Endothelial cell of hepatic sinusoid (primary cell): Measurements from ENCODE around the gene ELOB.

Source experiments
- in situ Hi-C: cut with HindIII; loops from 2 replicates; pipeline ENCODE4 v1.10.0; 2017; ENCODE audit warnings: low sequenced_read_pairs

The ELOB gene

GRCh38 chr16:2784358-2785100 is 7.4 kb upstream of the ELOB start:
- in situ Hi-C loops = no loop called here

DNA sequence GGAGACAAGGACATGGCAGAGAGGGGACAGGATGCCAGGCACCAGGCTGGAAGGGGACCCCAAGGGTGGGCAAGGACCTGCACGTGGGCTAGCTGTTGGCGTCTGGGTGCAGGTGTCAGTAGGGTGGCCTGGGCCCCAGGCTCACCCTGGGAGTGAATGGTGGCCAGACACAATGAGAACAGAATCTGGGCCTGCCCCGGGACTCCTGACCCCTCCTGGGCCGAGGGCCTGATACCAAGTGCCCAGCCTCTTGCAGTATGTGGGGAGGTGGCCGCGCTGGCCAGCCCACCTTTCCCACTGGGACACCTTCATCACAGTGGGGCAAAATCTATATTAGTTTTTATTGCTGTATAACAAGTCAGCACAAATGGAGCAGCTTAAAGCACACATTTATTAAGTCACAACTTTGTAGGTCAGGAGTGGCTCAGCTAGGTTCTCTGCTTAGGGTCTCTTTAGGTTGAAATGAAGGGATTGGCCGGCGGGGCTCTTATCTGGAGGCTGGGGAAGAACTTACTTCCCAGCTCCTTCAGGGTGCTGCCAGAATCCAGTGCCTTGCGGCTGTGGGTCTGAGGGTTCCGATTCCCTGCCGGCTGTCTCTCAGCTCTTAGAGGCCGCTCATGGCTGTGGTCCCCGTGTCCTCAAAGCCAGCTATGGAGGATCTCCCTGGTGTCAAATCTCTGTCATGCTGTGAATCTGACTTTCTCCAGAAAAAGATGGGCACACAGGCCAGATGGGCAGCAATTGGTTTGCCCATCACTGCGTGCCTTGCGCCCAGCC is 6.7 kb upstream of the ELOB start:
- in situ Hi-C loops = no loop called here

DNA sequence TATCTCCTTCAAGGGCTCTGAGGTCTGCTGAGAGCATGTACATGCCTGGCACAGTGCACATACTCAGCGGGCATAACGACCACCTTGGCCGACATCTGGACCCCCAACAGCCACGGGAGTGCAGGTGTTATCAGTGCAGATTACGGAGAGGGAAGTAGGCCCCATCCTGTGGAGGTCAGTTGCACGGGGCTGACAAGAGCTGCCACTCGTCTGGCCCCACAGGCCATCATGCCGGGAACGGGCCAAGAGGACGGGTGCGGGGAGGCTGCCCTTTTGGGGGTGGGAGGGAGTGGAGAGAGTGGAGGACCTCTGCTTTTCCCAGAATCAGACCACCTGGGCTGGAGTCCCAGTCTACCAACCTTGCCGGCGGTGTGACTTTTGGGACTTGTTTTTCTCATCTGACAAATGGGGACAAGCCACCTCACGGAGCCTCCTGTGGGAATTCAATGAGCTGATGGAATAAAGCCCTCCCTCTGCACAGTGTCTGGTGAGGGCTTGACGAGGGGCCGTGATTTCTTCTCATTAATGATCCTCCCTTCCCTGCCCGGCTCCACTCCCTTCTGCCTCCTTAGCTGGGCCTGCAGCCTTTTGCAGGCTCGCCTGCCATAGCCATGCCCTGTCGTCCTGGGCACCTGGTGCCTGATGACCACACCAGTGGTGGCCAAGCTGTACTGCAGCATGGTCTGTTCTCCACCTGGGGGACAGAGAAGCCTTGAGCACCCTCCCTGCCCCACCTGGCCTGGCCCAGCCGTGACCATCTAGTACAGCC is 5.7 kb upstream of the ELOB start:
- in situ Hi-C loops = no loop called here

- in situ Hi-C loops = no loop called here
These were observed 3.2 kb upstream of the ELOB start for GRCh38 chr16:2779978-2780898.

GRCh38 chr16:2779151-2779920 is 2.3 kb upstream of the ELOB start:
- in situ Hi-C loops = no loop called here

DNA sequence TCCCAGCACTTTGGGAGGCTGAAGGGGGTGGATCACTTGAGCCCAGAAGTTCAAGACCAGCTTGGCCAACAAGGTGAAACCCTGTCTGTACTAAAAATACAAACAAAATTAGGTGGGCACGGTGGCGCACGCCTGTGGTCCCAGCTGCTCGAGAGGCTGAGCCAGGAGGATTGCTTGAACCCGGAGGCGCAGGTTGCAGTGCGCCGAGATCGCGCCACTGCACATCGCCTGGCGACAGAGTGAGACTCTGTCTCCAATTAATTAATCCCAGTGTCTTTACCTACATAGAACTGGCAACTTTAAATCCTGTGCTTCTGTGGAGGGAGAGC is 1.5 kb upstream of the ELOB start:
- in situ Hi-C loops = no loop called here

DNA sequence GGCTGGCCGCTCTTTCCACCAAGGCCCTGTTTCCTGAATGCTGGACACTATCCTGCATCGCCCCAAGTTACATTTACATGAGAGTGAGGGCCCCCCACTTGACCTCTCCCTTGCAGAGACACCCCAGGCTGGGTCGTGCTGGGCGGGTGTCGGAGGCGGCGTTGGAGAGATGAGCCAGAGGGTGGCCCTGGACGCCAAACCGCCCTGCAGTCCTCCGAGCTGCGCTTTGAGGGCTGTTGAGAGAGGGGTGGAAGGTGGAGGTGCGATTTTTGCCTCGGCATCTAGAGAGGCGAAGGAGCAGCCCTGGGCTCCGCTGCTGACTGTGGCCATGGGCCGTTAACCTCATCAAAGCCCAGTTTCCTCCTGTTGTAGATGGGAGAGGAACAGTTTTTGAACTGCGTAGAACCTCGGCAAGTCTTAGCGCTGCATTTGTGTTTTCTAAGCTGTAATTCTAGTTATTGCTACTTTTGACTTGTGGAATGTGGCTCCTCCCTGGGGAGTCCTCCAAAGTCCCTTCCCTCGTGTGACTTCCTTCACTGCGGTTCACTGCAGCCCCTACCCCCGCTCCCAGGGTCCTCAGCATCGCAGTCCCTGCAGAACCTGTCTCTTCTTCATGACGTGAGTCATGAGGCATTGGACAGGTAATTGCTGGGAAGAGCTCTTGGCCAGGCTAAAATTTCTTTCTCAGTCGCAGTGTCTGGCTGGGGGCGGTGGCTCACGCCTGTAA is 986 bp upstream of the ELOB start:
- in situ Hi-C loops = no loop called here

DNA sequence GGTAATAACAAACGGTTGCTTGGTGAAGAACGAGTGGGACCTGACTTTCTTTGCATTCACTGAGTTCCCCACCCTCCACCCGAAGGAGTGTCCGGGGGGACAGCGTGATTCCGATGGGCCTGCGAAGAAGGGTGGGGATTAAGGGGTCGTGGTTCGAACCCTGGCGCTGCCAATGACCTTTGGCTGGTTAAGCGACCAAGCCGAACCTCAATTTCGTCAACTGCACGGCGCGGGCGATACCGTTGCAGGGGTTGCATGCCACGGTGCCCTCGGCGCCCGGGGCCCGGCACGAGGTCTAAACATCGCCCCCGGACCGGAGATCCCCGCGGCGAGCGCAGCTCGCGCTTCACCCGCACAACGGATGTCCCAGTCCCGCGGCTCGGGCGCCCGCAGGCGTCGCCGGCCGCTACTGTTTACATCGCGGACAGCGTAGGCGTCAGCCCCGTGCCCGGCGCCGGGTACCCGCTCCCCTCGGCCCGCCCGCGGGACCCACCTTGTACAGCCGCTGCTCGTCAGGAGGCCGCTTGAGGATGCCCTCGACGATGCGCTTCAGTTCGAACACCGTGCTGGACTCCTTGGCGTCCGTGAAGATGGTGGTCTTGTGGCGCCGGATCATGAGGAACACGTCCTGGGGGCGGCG is 460 bp downstream of the ELOB start:
- in situ Hi-C loops = no loop called here

DNA sequence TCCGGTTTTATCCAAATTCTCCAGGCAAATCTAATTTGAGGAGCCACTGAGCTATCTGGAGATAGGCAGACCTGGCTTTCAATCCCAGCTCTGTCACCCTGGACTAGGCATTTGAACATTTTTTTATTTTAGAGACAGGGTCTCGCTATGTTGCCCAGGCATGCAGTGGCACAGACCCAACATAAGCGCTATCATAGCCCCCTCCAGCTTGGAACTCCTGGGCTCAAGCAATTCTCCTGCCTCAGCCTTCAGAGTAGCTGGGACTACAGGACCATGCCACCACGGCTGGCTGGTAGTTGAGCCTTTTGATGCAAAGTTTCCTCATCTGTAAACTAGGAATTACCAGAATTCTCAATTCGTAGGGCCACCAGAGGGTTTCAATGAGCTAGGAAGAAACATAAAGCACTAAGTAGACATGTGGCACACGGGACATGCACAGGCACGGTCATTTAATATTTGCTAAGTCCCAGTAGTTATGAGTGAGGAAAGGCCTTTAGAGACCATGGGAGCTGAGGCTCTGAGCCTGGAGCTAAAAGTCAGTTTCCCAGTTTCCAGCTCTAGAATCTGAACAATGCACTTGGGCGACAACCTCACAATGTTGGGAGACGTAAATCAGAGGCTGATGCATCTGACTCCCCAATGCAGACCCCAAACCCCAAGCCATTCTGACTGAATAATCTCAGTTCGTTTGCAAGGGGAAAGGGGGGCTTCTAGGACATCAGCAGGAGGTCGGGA is 1.1 kb downstream of the ELOB start:
- in situ Hi-C loops = no loop called here

GRCh38 chr16:2775131-2775716 is 1.9 kb downstream of the ELOB start:
- in situ Hi-C loops = no loop called here

- in situ Hi-C loops = loop anchor here (5.0 kb wide), 3 partner anchors 82 to 148 kb away; no protein-coding TSS in a partner anchor
These were observed 2.8 kb downstream of the ELOB start for GRCh38 chr16:2774161-2774891.

DNA sequence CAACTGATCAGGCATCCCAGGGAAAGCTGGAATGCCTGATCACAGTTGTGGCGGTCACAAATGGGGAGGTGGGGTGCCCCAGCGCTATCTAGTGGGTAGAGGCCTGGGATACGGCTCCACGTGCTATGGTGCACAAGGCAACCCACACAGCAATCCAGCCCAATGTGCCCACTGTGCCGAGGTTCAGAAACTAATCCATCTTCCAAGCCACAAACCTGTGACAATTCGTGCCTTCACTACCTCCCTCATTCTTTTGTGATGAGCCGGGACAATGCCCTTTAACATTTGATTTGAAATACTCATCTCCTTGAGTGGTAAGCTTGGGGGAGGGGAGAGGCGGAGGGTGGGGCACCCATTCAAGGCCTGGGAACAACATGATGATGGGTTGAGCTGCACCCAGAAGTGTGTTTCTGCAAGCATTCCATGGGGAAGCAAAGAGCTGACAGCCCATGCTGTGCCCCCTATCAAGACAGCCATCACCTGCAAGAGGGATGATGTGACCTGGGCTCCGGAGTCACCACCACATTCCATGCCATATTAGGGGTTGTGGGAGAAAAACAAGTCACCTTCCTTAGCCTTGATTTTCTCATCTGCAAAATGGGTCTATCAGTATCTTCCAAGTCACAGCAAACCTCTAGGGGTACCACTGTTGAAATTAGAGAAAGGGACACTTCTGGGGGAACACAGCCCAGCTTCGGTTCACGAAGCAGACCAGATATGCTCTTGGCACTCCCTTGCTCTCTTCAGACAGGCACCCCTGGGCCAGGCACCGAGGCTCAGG is 3.7 kb downstream of the ELOB start:
- in situ Hi-C loops = loop anchor here (5.0 kb wide), 3 partner anchors 81 to 149 kb away; no protein-coding TSS in a partner anchor

GRCh38 chr16:2771496-2772402 is 5.3 kb downstream of the ELOB start:
- in situ Hi-C loops = loop anchor here (5.0 kb wide), 3 partner anchors 79 to 151 kb away; no protein-coding TSS in a partner anchor

GRCh38 chr16:2770057-2770951 is 6.8 kb downstream of the ELOB start:
- in situ Hi-C loops = loop anchor here (5.0 kb wide), 3 partner anchors 78 to 152 kb away; no protein-coding TSS in a partner anchor
